Endodermal cell (in vitro differentiated cells): ENCODE measurements around the gene CDH20. TPM values are rescaled to one million over a fixed set of nuclear protein-coding genes. Genes with fewer than 3 reads are reported as not detected.

Source experiments
- DNase-seq: peaks from one replicate; pipeline ENCODE4 v3.0.0-alpha.2; 2017
- H3K27ac ChIP-seq: 2 replicates; pipeline ENCODE4 v1.5.1; 2013; ENCODE audit warnings: mild to moderate bottlenecking, low read depth, low read length, moderate library complexity
- H3K27me3 ChIP-seq: 2 replicates; pipeline ENCODE4 v1.6.1; 2013; ENCODE audit warnings: mild to moderate bottlenecking, low read length, moderate library complexity; ENCODE audit not compliant: insufficient read depth, control insufficient read depth, poor library complexity, severe bottlenecking
- H3K36me3 ChIP-seq: 2 replicates; pipeline ENCODE4 v1.7.0; 2013; ENCODE audit warnings: mild to moderate bottlenecking, low read length, moderate library complexity; ENCODE audit not compliant: control insufficient read depth, insufficient read depth
- H3K4me1 ChIP-seq: one replicate; pipeline ENCODE4 v1.7.0; 2013; ENCODE audit warnings: low read length; ENCODE audit not compliant: control insufficient read depth, insufficient read depth
- H3K4me3 ChIP-seq: 2 replicates; pipeline ENCODE4 v1.5.1; 2013; ENCODE audit warnings: mild to moderate bottlenecking, low read length, moderate library complexity
- H3K9ac ChIP-seq: 2 replicates; pipeline ENCODE4 v1.6.1; 2013; ENCODE audit warnings: mild to moderate bottlenecking, low read length, moderate library complexity; ENCODE audit not compliant: poor library complexity, severe bottlenecking; ENCODE audit errors: extremely low read depth
- H3K9me3 ChIP-seq: 2 replicates; pipeline ENCODE4 v1.6.1; 2013; ENCODE audit warnings: mild to moderate bottlenecking, low read length, moderate library complexity; ENCODE audit not compliant: control insufficient read depth
- H3K27ac Mint-ChIP-seq: 2 replicates; pipeline ENCODE4 v1.8.0; 2020; ENCODE audit warnings: mixed read lengths
- H3K27me3 Mint-ChIP-seq: 2 replicates; pipeline ENCODE4 v1.8.0; 2021; ENCODE audit warnings: mild to moderate bottlenecking, mixed read lengths; ENCODE audit not compliant: insufficient read depth
- H3K36me3 Mint-ChIP-seq: 2 replicates; pipeline ENCODE4 v1.8.0; 2020; ENCODE audit warnings: low read depth, mixed read lengths
- H3K4me1 Mint-ChIP-seq: 2 replicates; pipeline ENCODE4 v1.8.0; 2020; ENCODE audit warnings: mixed read lengths
- H3K4me3 Mint-ChIP-seq: 2 replicates; pipeline ENCODE4 v1.8.0; 2020; ENCODE audit warnings: mild to moderate bottlenecking, moderate library complexity, mixed read lengths
- H3K9me3 Mint-ChIP-seq: 2 replicates; pipeline ENCODE4 v1.8.0; 2020; ENCODE audit warnings: mild to moderate bottlenecking, mixed read lengths
- WGBS, 2 experiments: methylation state at CpG; one replicate each; pipeline versions ENCODE4 v1.1.5 to v1.1.7; 2013; ENCODE audit warnings: missing lambda C conversion rate in 2 of 2, mixed read lengths in 1 of 2; ENCODE audit not compliant: insufficient coverage in 1 of 2, insufficient read length in 1 of 2; 5-methylcytosine and 5-hydroxymethylcytosine counted together
- long read RNA-seq, 4 experiments: library from polyadenylated mRNA in 2 of 4; library from RNA in 1 of 4; library from capped mRNA in 1 of 4; stranded (forward) in 3 of 4; unstranded in 1 of 4; transcript quantifications; one replicate each; pipeline ENCODE4 v2.0.0, GENCODE V29; 2020 to 2021; ENCODE audit warnings: inconsistent platforms in 1 of 4
- polyA plus RNA-seq, 2 experiments: library from polyadenylated mRNA; stranded (reverse); fragments of 50-300 nt; gene quantifications; one replicate each; pipeline ENCODE4 v1.2.3, GENCODE V29; 2013
- total RNA-seq, 2 donors: library from RNA; stranded (reverse); fragmentation: NEBNext Ultra II Directional in 1 of 2; extraction: Animal tissue kit (Norgen Biotek cat#: 25700) in 1 of 2; gene quantifications; 2 replicates in 1 of 2; 3 replicates in 1 of 2; pipeline ENCODE4 v1.2.1, GENCODE V29; 2021
- TF ChIP-seq, protein P1 (sequence below): fragments of 200-600 bp; sonication (generic); conservative IDR thresholded peaks from 2 replicates; pipeline ENCODE4 v1.5.0; 2021; ENCODE audit warnings: antibody characterized with exemption, mild to moderate bottlenecking

CDH20 gene
- under 1 TPM; 0.11 to 0.75 TPM for total RNA-seq
- 19.6 TPM for polyA plus RNA-seq (2013, experiment 1 of 2)
- 25.0 TPM for polyA plus RNA-seq (2013, experiment 2 of 2)
- long read RNA-seq, experiment 1: 0 reads
- long read RNA-seq, experiment 2: 0 reads
- long read RNA-seq, experiment 3, partial matches to known transcripts: 0 of 2 reads
- long read RNA-seq, experiment 3, other reads (novel, unspliced or antisense): 2 of 2 reads
- long read RNA-seq, experiment 4: 0 reads

DNA sequence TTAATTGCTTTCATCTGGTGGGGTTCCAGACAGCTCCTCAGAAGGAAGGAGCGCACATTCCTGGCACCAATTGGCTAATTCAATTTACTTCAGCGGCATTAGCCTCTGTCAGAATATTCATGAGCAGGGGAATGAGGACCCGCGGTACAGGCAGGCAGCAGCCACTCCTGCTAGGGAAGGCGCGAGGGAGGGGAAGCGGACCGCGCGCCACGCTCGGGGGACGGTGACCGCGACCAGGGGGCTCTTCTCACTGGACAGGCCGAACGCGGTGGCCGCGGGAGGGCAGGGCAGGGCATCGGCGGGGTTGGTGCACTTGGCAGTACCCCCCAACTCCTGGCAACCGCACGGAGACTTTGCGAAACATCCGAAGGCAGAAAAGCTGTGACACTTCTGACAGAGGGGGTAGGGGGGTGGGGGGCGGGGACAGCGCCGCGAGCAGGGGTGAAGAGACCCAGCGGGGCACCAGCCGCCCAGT is at the start of gene CDH20:
Gene CDH20 (plus strand): TSS at position 160 of the 475 bp plus-strand sequence.
- H3K27me3 Mint-ChIP-seq: peaks cover 45% of the 10 kb centered on the region
- no peak within 1 kb of the TSS for H3K27ac Mint-ChIP-seq
- peaks cover 40% of the 10 kb centered on the region for H3K27me3 ChIP-seq

GRCh38 chr18:61284039-61284438 is 49.2 kb upstream of the CDH20 start:
- H3K27ac Mint-ChIP-seq: no peak overlapping the region
- Histone ChIP-seq H3K27ac (no peak overlapping the region), H3K9ac (no peak overlapping the region), H3K27me3 (no peaks in the 10 kb centered on the region), H3K4me3 (no peak overlapping the region), H3K9me3 (peaks cover 16% of the 10 kb centered on the region), H3K36me3 (no peaks in the 10 kb centered on the region), H3K4me1 (no peaks in the 10 kb centered on the region)
- H3K4me3 Mint-ChIP-seq: no peak overlapping the region
- peaks cover 10% of the 10 kb centered on the region for H3K9me3 Mint-ChIP-seq
- TF ChIP-seq, protein P1, sequence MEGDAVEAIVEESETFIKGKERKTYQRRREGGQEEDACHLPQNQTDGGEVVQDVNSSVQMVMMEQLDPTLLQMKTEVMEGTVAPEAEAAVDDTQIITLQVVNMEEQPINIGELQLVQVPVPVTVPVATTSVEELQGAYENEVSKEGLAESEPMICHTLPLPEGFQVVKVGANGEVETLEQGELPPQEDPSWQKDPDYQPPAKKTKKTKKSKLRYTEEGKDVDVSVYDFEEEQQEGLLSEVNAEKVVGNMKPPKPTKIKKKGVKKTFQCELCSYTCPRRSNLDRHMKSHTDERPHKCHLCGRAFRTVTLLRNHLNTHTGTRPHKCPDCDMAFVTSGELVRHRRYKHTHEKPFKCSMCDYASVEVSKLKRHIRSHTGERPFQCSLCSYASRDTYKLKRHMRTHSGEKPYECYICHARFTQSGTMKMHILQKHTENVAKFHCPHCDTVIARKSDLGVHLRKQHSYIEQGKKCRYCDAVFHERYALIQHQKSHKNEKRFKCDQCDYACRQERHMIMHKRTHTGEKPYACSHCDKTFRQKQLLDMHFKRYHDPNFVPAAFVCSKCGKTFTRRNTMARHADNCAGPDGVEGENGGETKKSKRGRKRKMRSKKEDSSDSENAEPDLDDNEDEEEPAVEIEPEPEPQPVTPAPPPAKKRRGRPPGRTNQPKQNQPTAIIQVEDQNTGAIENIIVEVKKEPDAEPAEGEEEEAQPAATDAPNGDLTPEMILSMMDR: no peak
- DNase-seq: no peak
- peaks cover 3% of the 10 kb centered on the region for H3K4me1 Mint-ChIP-seq
- H3K36me3 Mint-ChIP-seq: no peaks in the 10 kb centered on the region
- WGBS, 2 experiments: 89 to 93% methylated on average over 3 to 4 of the region's 4 CpGs
- H3K27me3 Mint-ChIP-seq: no peaks in the 10 kb centered on the region

More for the DNA sequence above, at the start of gene CDH20:
- DNase-seq: peak; percentile 82
- peak within 1 kb of the TSS; percentile 26 for H3K9ac ChIP-seq
- H3K9me3 ChIP-seq: no peaks in the 10 kb centered on the region
- Mint-ChIP-seq H3K36me3 (no peaks in the 10 kb centered on the region), H3K4me3 (peak within 1 kb of the TSS; percentile 70), H3K9me3 (no peaks in the 10 kb centered on the region), H3K4me1 (peaks cover 11% of the 10 kb centered on the region)
- no peak within 1 kb of the TSS for H3K27ac ChIP-seq
- TF ChIP-seq, protein P1: no peak
- H3K4me3 ChIP-seq: peak within 1 kb of the TSS; percentile 84
- no peaks in the 10 kb centered on the region for H3K4me1 ChIP-seq
- 0% methylated on average over 3 to 32 of the region's 32 CpGs for WGBS, 2 experiments
- no peaks in the 10 kb centered on the region for H3K36me3 ChIP-seq

- no peaks in the 10 kb centered on the region for H3K4me1 ChIP-seq
- no peaks in the 10 kb centered on the region for H3K36me3 ChIP-seq
- Mint-ChIP-seq H3K4me3 (no peak overlapping the region), H3K36me3 (no peaks in the 10 kb centered on the region), H3K4me1 (peaks cover 3% of the 10 kb centered on the region), H3K9me3 (peaks cover 8% of the 10 kb centered on the region), H3K27me3 (no peaks in the 10 kb centered on the region), H3K27ac (no peak overlapping the region)
- TF ChIP-seq, protein P1: no peak
- 78 to 94% methylated on average over 1 to 2 of the region's 2 CpGs for WGBS, 2 experiments
- H3K9ac ChIP-seq: no peak overlapping the region
- no peaks in the 10 kb centered on the region for H3K27me3 ChIP-seq
- H3K9me3 ChIP-seq: peaks cover 10% of the 10 kb centered on the region
- no peak for DNase-seq
- H3K27ac ChIP-seq: no peak overlapping the region
- no peak overlapping the region for H3K4me3 ChIP-seq
These were observed 47.5 kb upstream of the CDH20 start for GRCh38 chr18:61285777-61286176.
